HG03097 (cell line): ENCODE results near the gene IQSEC3.

Experiments used
- ATAC-seq: cut with Tn5 transposase; IDR thresholded peaks from one replicate; pipeline ENCODE4 v1.9.1; 2021; ENCODE audit not compliant: unreplicated experiment, low FRiP score

The IQSEC3 gene

GRCh38 chr12:227286-227915 is 160.8 kb downstream of the IQSEC3 start:
- no peak for ATAC-seq
